Thyroid gland (tissue), 4 donors: ENCODE data around the gene SCTR.
A peak's percentile ranks its signal among the peaks of the same experiment; 100 is the strongest.

ENCODE experiments used
- CTCF ChIP-seq, 6 experiments: fragments of 200-600 bp in 3 of 6; fragments of 450-650 bp in 3 of 6; sonication (generic) in 3 of 6; IDR thresholded peaks; one replicate each; pipeline ENCODE4 v1.5.1; 2016 to 2019; ENCODE audit warnings: antibody characterized with exemption in 6 of 6, mild to moderate bottlenecking in 2 of 6, inconsistent platforms in 1 of 6, moderate library complexity in 1 of 6
- POLR2A ChIP-seq, 2 donors: fragments of 450-650 bp; IDR thresholded peaks; one replicate each; pipeline ENCODE4 v1.6.1; 2017; ENCODE audit warnings: antibody characterized with exemption in 2 of 2, mild to moderate bottlenecking in 2 of 2, moderate library complexity in 1 of 2

- TF ChIP-seq CTCF (IDR thresholded peaks at IDR 0.05) (no peak), POLR2A (IDR thresholded peaks at IDR 0.05) (peak in 1 of 2 donors; percentile 45)
Observed at GRCh38 chr2:119431976-119432850, 92.1 kb downstream of the SCTR start.
